ELR (cell line): ENCODE results near the gene CYTH4.

Experiments
- DNase-seq: peaks from one replicate; pipeline ENCODE4 v3.0.0-alpha.2; 2015; ENCODE audit warnings: low read depth

Gene CYTH4

DNA sequence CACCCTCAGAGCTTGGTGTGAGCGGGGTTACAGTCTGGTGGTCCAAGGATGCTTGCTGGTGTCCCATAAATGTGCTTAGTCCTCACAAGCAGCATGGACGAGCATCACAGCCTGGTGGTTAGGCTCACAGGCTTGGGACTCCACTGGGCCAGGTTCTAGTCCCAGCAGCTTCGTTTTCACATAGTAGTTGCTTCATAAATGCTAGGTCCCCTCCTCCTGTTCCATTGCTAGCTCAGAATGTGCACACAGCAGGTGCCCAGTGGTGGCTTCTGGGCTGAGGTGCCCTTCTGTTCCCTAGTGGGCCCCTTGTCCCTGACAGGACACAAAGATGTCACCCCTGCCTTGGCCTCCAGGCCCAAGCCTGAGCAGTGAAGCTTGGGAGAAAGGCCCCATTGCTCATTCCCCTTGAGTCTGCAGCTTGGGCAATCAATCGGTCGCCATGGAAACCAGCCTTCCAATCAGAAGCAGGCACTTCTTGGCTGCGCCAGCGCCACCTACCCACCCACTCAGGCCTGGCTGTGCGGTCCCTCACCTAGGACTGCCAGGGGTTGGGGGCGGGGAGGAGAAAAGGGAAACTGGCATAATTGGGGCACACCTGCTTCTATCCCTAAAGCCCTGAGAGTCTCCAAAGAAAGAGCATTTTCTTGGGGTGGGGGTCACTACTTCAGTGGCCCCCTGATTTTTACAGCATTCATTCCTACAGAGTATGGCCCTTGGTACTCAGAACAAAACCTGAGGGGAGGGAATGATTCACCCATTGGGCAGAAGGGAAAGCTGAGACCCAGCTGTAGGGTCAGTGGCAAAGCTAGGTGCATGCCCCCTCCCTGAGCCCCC is 48.1 kb downstream of the CYTH4 start:
- DNase-seq, result peak; percentile 91

DNA sequence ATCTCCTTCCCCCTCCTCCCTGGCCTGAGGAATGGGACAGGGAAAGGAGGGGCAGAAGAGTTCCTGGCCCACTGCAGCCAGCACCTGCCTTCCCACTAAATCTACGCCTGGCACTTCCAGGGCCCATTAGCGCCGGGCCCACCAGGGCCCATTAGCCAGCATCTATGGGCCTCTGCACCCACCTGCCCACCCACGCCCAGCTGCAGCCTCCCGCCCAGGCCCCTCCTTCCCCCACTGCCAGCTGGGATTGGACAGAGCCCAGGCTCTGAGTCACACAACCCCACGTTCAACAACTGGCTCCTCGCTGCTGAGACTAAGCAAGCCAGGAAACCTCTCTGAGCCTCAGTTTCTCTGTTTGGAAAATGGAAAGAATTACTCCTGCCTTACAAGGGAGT is 48.7 kb downstream of the CYTH4 start:
- DNase-seq, result peak; percentile 69

DNA sequence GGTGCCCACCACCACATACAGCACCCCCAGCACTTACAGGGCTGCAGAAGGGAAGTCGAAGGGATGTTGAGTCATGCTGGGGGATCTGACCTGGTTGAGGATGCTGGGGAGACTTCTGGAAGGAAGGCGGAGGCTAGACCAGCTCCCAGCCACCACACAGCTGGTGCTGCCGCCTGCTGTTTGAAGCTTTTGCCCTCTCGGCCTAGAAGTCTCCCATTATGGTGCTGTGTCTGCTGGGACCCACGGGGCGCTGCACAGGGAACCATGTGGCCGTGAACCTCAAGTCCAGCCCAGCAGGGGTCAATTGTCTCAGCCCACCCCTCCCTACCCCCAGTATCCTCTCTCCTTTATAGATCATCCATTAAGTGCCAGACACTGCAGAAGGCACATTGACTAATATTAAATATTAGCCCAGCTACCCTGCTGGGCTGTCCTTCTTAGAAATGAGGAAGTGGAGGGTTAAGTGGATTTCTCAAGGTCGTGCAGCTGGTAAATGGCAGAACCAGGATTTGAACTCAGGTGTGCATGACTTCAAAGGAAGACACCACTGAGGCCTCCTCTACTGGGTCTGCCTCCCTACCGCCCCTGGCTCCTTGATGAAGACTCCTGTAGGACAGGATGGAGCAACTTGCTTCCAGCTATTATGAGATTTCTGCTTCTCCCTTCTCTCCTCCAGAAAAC is 49.7 kb downstream of the CYTH4 start:
- DNase-seq, result peak; percentile 52

DNA sequence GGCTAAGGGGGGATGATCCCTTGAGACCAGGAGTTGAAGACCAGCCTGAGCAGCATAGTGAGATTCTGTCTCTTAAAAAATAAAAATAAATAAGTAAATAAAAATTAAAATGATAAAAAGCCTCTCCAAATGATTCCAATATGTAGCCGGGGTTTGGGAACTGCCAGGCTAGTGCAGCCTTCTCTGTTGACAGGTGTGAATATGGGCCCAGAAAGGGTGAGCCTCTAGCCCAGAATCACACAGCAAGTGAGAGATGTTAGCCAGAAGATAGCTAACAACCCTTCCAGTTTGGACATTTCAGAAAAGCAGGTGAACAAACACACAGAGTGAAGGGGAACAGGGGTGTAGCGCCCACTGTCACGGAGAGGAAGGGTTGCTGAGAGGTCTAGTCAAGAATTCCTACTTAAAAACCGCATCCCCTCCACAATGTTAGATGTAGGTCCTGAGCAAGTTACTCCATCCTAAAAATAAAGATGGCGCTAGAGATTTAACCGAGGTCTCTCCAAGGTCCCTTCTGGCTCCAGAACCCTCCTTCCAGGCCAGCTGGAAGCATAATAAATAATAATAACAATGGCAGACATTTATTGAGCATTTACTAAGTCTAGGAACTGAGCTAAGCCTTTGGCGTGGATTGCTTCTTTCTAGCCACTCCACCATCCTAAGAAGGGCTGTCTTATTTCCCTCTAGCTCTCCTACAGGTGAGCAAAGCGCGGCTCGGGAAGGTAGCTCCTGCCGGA is 51.6 kb downstream of the CYTH4 start:
- no peak for DNase-seq

DNA sequence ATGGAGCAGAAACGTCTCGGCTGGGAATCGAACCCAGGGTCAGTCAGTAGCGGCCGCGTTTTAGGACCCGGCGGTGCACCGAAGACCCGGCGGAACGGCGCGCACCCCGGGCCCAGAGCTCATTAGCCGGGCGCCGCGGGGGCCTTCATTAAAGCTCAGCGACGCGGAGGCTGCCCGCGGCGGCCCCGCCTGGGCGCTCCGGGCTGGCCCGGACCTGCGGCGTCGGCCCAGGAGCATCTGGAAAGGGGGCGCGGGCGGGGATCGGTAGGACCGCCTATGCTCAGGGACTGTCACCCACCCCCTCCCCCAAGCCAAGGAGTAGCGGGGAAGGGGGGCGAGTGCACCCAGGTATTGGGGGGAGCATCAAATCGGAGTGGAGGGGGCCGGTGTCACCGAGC is 52.2 kb downstream of the CYTH4 start:
- no peak for DNase-seq

DNA sequence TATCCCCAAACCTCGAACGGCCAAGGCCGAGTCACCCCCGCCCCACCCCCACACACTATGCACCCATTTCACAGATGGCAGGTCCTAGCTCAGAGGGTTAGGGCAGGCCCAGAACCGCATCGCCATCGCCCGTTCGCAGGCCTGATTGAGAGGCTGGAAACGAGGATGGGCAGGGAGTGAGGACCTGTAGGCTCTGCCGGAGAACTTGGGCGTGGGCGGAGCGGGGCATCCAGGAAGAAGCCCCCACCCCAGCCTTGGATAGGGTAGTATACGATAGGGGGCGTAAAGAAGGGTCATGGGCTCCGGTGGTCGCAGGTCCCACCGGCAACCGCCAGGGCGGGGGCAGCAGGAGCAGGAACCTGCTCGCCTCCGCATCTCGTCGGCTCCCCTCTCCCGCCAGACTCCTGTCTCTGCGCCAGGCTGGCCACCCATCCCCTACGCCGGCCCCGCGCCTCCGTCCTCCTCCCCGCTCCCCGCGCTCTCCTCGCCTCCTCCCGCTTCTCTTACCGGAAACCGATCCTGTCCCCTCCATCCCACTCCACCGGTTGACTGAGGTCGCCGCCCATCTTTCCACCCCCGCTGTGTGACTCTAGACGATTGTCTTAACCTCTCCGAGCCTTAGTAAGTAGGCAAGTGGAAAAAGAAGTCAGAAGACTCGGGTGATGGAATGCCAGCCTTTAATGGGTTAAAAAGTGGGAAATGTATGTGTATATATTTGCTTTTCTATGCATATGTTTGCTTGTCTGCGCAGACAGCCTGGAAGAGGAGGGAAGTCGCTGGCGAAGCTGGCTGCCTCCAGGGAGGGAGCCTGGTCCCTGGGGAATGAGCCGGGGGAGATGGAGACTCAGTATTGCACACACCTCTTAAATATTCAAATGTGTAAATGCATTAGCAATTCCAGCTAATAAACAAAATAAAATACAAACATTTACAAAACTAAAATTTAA is 52.8 kb downstream of the CYTH4 start:
- no peak for DNase-seq

DNA sequence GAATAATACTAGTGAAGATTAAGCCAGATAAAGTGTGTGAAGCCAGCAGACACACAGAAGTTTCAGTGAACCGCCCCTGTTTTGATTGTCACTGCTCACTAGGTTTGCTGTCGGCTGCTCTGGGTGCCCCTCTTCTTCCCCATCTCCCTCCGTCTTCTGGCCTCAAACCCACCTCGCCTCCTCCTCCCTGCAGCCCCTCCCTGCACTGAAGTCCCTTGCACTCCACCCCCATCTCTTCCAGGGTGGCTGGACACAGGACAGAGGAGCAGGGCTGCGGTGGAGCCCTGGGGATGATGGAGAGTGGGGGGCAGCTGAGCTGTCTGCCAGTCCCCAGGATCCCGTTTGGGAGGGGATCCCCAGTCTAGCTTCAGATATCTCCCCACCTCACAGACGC is 53.5 kb downstream of the CYTH4 start:
- DNase-seq, result no peak

DNA sequence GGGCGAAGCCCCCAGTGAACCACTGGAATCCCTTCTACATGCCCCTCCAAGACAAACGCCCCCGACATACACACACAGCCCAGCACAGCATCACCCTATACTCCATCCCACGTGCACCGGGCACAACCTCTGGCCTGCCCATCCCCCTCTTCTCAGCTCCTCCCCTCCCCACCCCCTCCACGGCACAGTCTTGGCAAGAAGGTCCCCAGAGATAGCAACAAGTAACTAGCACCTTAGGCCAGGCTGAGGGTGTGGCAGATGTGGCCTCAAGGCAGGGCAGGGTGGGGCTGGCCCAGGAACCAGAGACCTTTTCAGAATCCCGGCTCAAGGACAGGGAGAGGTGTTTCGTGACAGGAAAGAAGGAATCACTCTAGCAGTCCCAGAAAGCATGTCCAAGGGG is 54.3 kb downstream of the CYTH4 start:
- no peak for DNase-seq

DNA sequence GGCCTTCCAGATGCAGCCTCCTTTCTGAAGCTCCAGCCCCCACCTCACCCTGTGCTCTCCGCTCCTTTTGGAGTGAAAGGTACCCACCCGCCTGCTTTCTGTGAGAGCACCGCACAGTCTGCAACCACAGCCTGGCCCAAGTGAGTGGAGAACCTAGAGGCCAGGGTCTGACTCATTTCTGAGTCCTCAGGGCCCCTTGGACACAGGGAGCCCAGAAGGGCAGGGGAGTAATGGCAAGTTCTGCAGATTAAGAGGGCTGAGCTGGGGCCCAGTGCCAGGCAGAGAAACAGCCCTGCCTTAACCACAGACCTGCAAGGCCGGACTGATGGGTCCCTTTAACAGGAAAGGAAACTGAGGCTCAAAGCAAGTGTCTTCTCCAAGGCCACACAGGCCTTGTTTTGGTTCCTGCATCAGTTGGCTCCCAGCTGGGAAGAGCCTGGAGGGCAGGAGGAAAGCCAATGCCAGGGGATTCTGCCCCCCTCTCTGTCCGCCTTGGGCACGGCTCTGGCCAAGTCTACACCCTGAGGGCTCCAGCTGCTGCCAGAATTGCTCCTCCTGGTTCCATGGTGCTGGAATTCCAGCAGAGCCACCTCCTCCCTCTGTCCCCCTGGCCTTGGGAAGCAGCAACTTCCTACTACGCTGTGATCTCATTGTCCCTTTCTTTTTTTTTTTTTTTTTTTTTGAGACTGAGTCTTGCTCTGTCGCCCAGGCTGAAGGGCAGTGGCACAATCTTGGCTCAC is 55.1 kb downstream of the CYTH4 start:
- peak; percentile 81 for DNase-seq

DNA sequence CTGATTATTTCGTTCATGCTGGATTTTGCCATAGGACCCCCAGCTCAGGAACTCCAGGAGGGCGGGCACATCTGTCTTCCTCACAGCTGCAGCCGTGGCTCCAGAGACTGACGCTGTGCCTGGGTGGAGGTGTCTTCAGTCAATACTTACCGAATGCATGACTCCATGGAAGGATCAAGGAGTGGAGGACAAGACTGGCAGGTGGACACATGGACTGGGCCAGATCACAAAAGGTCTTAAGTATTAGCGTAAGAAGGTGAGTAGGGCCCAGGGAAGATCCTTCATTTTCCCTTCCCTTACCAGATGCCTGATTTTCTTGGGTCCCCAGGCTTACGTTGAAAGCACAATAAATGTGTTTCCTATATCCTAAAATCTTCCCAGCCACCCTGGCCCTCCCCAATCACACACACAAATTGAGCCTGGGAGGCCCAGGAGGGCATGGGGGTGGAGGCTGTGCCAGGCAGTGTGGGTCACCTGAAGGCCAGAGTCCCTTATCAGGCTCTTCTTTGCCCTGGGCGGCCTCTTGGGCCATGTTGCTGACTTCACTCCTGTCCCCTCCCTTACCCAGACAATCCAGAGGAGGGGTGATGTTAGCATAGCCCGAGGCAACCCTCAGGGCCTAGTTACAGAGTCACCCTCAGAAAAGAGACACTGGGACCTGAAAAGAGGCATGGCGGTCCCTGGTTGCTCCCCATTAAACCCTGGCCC is 56.4 kb downstream of the CYTH4 start:
- no peak for DNase-seq

DNA sequence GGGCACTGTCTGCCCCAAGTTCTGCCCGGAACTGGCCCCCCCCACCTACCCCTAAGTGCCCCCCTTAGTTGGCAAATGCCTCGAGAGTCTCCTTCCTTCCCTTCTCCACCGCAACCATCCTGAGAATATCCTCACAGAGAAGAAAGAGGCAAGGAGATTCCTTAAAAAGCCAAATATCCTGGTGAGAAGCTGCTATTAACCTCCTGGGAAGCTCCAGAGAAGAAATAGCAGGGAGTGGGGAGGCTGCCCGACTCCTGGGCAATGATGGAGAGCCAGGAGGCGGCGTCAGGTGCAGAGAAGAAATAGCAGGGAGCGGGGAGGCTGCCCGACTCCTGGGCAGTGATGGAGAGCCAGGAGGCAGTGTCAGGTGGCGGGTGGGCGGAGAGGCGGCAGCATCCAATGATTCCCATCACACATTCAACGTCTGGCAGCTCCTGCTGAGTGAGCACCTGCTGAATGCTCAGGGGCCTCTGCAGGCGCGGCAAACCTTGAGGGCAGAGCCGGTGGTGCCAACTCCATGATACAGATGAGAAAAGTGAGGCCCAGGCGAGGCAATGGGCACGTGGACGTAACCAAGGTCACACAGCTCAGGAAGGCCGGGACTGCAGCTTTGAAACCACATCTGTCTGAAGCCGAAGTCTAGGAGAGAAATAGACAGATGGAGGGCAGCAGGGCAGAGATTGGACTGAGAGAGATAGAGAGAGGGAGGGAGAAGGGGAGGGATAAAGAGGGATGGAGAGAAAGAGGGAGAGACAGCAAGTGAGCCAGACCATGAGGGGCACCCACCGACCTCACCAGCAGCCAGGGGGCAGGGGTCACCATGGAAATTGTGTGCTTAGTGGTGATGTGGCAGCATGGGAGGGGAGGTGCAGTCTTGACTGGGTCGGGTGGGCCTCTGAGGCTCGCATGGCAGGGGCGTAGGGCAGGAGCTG is 58.3 kb downstream of the CYTH4 start:
- DNase-seq, result no peak

DNA sequence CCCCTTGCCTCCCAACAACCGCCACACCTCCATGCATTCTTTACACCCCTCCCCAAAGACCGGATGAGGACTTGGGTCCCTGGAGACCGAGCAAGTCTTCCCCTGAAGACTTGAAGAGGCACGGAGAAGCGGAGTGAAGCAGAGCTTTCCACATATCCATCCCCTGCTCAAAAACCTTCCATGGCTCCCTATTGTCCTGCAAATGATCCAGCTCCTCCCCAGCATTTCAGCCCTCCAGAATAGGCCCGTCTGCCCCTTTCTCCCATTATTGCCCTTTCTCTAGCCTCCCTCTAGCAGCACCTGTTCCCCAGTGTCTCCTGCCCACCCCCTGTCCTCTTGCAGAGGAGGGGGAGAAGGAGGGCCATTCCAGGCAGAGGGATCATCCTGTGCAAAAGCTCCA is 59.8 kb downstream of the CYTH4 start:
- no peak for DNase-seq

DNA sequence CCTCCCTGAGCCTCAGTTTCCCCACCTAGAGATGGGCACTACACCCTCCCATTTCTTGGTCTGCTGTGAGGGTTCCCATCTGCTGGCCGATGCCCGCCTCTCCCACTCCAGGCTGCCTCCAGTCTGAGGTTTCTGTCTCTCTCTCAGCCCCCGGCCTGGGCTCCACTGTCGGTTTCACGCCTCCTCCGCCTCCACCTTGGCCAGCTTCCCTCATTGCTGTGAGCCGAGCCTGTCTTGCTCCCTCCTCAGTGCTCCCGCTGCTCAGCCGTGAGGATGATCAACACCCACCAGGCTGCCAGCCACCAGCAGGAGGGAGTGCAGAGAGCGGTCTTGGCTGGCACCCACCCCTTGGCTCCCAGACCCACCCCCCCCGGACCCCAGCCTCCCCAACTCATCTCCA is 61.0 kb downstream of the CYTH4 start:
- no peak for DNase-seq

DNA sequence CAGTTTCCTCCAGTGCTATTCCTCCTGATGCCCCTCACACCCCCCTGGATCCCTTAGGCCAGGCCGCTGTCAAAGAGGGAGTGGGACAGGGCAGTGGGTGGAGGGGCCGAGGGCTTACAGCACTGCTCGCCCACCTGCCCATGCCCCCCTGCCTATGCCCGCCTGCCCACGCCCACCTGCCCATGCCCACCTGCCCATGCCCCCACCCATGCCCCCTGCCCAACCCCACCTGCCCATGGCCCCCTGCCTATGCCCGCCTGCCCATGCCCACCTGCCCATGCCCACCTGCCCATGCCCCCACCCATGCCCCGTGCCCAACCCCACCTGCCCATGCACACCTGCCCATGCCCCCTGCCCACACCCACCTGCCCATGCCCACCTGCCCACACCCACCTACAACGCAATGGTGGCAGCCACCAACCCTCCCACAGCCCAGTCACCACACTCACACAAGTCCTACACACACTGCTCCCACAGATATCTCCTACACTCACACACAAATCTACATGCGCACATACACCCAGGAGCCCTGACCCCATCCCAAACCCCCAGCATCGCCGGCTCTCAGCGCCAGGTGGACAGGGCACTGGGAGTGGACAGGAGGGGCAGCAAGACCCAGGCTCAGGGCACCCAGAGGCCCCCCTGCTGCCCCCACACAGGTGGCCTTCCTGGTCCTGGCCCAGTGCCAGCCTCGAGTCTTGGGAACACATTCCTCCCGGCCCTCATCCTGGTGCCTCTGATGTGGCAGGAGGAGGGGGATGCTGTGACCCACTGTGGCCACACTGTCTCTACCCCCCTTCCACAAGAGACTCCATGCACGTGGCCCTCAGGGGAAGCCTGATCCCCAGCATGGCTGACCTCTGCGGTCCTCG is 61.8 kb downstream of the CYTH4 start:
- no peak for DNase-seq

DNA sequence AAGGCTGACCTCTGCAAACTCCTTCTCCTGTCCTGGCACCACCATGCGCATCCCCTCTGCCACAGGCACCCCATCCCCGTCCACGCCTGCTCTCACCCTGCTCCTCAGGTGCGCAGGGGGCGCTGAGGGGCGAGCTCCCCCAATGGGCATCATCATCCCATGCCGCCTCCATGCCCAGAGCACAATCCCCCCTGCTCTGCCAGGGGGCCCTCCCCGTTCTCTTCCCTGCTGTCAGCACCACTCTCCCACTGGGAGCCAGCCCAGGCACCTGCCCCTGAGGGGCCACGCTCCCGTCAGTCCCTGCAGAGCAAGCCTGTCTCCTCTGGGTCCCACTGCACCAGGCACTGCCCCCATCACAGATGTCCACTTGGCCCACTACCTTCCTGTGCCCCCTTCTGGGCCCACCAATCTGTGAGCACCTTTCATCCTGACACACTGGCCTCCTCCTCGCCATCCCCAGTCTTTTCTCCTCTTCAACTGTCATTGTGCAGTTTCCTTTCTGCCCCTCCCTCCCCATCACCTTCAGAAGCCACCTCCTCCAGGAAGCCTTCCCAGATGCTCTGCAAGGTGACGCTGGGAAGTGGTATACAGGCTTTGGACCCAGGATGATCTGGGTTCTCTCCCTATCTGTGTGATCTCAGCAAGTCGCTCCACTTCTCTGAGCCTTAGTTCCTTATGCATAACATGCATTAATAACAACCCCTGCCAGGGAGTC is 62.6 kb downstream of the CYTH4 start:
- DNase-seq, result no peak

DNA sequence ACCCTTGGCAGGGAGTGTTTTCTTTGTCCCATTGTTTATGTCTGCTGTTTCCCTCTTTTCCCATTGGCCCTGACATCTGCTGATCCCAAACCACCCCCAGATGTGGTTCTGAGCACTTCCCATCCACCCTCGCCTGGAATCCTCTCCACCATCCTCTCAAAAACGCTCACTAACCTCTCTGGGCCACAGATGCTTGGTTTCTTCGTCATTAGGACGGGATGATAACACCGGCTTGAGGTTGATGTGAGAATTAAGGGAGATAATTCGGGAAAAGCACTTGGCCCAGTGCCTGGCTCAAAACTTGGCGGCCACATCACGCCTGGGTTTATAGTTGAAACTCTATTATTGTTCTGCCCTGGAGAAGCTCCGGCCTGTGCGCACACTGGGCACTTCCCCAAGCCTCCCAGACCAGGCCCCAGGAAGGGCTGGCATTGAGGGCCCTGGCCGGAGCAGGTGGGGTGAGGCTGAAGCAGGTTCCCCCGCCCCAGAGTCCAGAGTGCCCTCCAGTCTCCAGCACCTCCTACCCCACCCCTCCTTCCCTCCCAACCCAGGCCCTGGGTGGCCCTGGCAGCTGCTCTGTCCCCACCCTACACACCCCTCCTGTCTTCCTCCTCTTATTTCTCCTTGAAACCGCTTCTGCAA is 63.7 kb downstream of the CYTH4 start:
- peak; percentile 58 for DNase-seq

DNA sequence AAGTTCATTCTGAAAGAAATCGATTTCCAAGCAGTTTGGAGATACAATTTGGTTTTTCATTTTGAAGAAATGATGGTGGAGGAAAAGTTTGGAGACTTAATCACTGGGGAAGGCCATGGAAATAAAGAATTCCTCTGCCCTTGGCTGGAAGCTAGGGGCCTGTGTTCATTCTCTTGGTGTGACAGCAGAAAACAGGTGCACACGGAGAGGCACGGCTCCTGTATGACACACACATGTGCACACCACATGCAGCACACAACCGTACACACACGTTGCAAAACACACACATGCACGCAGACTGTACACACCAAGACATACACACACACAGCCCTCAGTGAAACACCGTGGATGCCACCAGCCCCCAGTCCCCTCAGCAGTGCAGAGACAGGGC is 64.2 kb downstream of the CYTH4 start:
- DNase-seq, result no peak
